RCC 7860 (cell line): ENCODE results near the gene CUTA.

Source experiments
- DNase-seq: peaks from one replicate; pipeline ENCODE4 v3.0.0-alpha.2; 2015; ENCODE audit warnings: low spot score
- FAIRE-seq: peaks from 2 replicates; lab custom pipeline; 2012; peaks lifted over from hg19 to GRCh38; lab: Jason Lieb, UNC

CUTA gene

GRCh38 chr6:33424855-33425667 is 7.2 kb upstream of the CUTA start:
- DNase-seq, result no peak
- no peak for FAIRE-seq

- no peak for DNase-seq
- FAIRE-seq, result no peak
Measured at GRCh38 chr6:33423777-33424176, 5.9 kb upstream of the CUTA start.

GRCh38 chr6:33421344-33421643 is 3.4 kb upstream of the CUTA start:
- no peak for FAIRE-seq
- no peak for DNase-seq

- DNase-seq (no peak), FAIRE-seq (no peak)
Measured at GRCh38 chr6:33420491-33421343, 2.8 kb upstream of the CUTA start.

- FAIRE-seq (no peak), DNase-seq (no peak)
Measured at GRCh38 chr6:33419580-33420490, 1.9 kb upstream of the CUTA start, which contains the start of gene SYNGAP1. SYNGAP1 (plus strand) TSS chr6:33420065; CDS start chr6:33420265, 200 bp downstream.

- DNase-seq (no peak), FAIRE-seq (no peak)
Measured at GRCh38 chr6:33418690-33419291, 884 bp upstream of the CUTA start.

GRCh38 chr6:33417128-33417902 is 592 bp downstream of the CUTA start:
- FAIRE-seq (no peak), DNase-seq (peak; percentile 45)

- no peak for FAIRE-seq
- no peak for DNase-seq
Measured at GRCh38 chr6:33416386-33417127, 1.4 kb downstream of the CUTA start.

- DNase-seq (no peak), FAIRE-seq (no peak)
Measured at GRCh38 chr6:33415831-33416230, 2.1 kb downstream of the CUTA start.

- no peak for DNase-seq
- FAIRE-seq, result no peak
Measured at GRCh38 chr6:33414592-33415271, 3.2 kb downstream of the CUTA start.

- DNase-seq (no peak), FAIRE-seq (no peak)
Measured at GRCh38 chr6:33413241-33414120, 4.4 kb downstream of the CUTA start.

GRCh38 chr6:33412140-33413009 is 5.5 kb downstream of the CUTA start:
- no peak for DNase-seq
- FAIRE-seq, result no peak

GRCh38 chr6:33411632-33412005 is 6.3 kb downstream of the CUTA start:
- no peak for DNase-seq
- FAIRE-seq, result no peak

GRCh38 chr6:33410711-33411631 is 6.9 kb downstream of the CUTA start, which contains the start of gene PHF1:
PHF1 (plus strand) TSS chr6:33411014; CDS start chr6:33412264, 1,250 bp downstream.
- FAIRE-seq, result no peak

GRCh38 chr6:33410050-33410710 is 7.7 kb downstream of the CUTA start:
- FAIRE-seq (no peak), DNase-seq (peak; percentile 90)

More at GRCh38 chr6:33410711-33411631, 6.9 kb downstream of the CUTA start, which contains the start of gene PHF1:
- no peak for DNase-seq
